HEK293 (cell line): ENCODE data around the gene WWOX.

Experiments used
- KLF7 ChIP-seq: fragments of 450-650 bp; formaldehyde crosslinking; IDR thresholded peaks from 2 replicates; pipeline ENCODE4 v1.5.1; 2016; ENCODE audit warnings: missing biosample characterization, missing genetic modification characterization, borderline replicate concordance
- SP3 ChIP-seq: fragments of 450-650 bp; formaldehyde crosslinking; IDR thresholded peaks from 2 replicates; pipeline ENCODE4 v1.5.1; 2016; ENCODE audit warnings: missing biosample characterization, missing genetic modification characterization
- ZFP3 ChIP-seq: fragments of 450-650 bp; formaldehyde crosslinking; IDR thresholded peaks from 2 replicates; pipeline ENCODE4 v1.5.1; 2016; ENCODE audit warnings: low read depth, missing biosample characterization, missing genetic modification characterization
- ZNF140 ChIP-seq: fragments of 450-650 bp; formaldehyde crosslinking; IDR thresholded peaks from 2 replicates; pipeline ENCODE4 v1.5.1; 2016; ENCODE audit warnings: missing biosample characterization, missing genetic modification characterization
- ZNF202 ChIP-seq: fragments of 450-650 bp; formaldehyde crosslinking; IDR thresholded peaks from 2 replicates; pipeline ENCODE4 v1.5.1; 2016; ENCODE audit warnings: missing biosample characterization, missing genetic modification characterization, borderline replicate concordance
- ZNF266 ChIP-seq: fragments of 450-650 bp; formaldehyde crosslinking; IDR thresholded peaks from 2 replicates; pipeline ENCODE4 v1.5.1; 2016; ENCODE audit warnings: missing biosample characterization, missing genetic modification characterization, low read depth
- ZNF292 ChIP-seq: fragments of 450-650 bp; formaldehyde crosslinking; IDR thresholded peaks from 2 replicates; pipeline ENCODE4 v1.5.1; 2016; ENCODE audit warnings: low read depth, missing biosample characterization, missing genetic modification characterization, borderline replicate concordance
- ZNF350 ChIP-seq: fragments of 450-650 bp; formaldehyde crosslinking; IDR thresholded peaks from 2 replicates; pipeline ENCODE4 v1.5.0; 2017; ENCODE audit warnings: missing biosample characterization, mild to moderate bottlenecking, missing genetic modification characterization
- ZNF354C ChIP-seq: fragments of 450-650 bp; formaldehyde crosslinking; IDR thresholded peaks from 2 replicates; pipeline ENCODE4 v1.5.1; 2016; ENCODE audit warnings: missing biosample characterization, missing genetic modification characterization, low read depth, borderline replicate concordance
- ZNF391 ChIP-seq: fragments of 450-650 bp; formaldehyde crosslinking; IDR thresholded peaks from 2 replicates; pipeline ENCODE4 v1.5.1; 2016; ENCODE audit warnings: low read depth, missing biosample characterization, missing genetic modification characterization, borderline replicate concordance
- ZNF394 ChIP-seq: fragments of 450-650 bp; formaldehyde crosslinking; IDR thresholded peaks from 2 replicates; pipeline ENCODE4 v1.5.1; 2016; ENCODE audit warnings: missing biosample characterization, missing genetic modification characterization, mild to moderate bottlenecking, moderate library complexity, borderline replicate concordance
- ZNF416 ChIP-seq: fragments of 450-650 bp; formaldehyde crosslinking; IDR thresholded peaks from 2 replicates; pipeline ENCODE4 v1.5.1; 2016; ENCODE audit warnings: missing biosample characterization, missing genetic modification characterization
- ZNF426 ChIP-seq: fragments of 450-650 bp; formaldehyde crosslinking; IDR thresholded peaks from 2 replicates; pipeline ENCODE4 v1.5.1; 2017; ENCODE audit warnings: missing biosample characterization, missing genetic modification characterization, mild to moderate bottlenecking, inconsistent platforms, moderate library complexity
- ZNF510 ChIP-seq: fragments of 450-650 bp; formaldehyde crosslinking; IDR thresholded peaks from 2 replicates; pipeline ENCODE4 v1.5.1; 2018; ENCODE audit warnings: mild to moderate bottlenecking, missing genetic modification characterization, missing biosample characterization; ENCODE audit not compliant: insufficient replicate concordance
- ZNF558 ChIP-seq: fragments of 450-650 bp; formaldehyde crosslinking; IDR thresholded peaks from 2 replicates; pipeline ENCODE4 v1.5.1; 2016; ENCODE audit warnings: missing biosample characterization, missing genetic modification characterization
- ZNF596 ChIP-seq: fragments of 450-650 bp; IDR thresholded peaks from 2 replicates; pipeline ENCODE4 v1.5.0; 2018; ENCODE audit warnings: missing biosample characterization, mild to moderate bottlenecking, missing genetic modification characterization, moderate library complexity
- ZNF600 ChIP-seq: fragments of 450-650 bp; formaldehyde crosslinking; IDR thresholded peaks from 2 replicates; pipeline ENCODE4 v1.5.1; 2016; ENCODE audit warnings: missing biosample characterization, missing genetic modification characterization
- ZNF623 ChIP-seq: fragments of 450-650 bp; formaldehyde crosslinking; IDR thresholded peaks from 2 replicates; pipeline ENCODE4 v1.5.1; 2016; ENCODE audit warnings: missing biosample characterization, missing genetic modification characterization
- ZNF629 ChIP-seq: fragments of 450-650 bp; formaldehyde crosslinking; IDR thresholded peaks from 2 replicates; pipeline ENCODE4 v1.5.1; 2017; ENCODE audit warnings: missing biosample characterization, missing genetic modification characterization
- ZNF639 ChIP-seq: fragments of 450-650 bp; formaldehyde crosslinking; IDR thresholded peaks from 2 replicates; pipeline ENCODE4 v1.5.1; 2016; ENCODE audit warnings: missing biosample characterization, missing genetic modification characterization
- ZNF654 ChIP-seq: fragments of 450-650 bp; formaldehyde crosslinking; IDR thresholded peaks from 2 replicates; pipeline ENCODE4 v1.5.1; 2016; ENCODE audit warnings: low read depth, missing biosample characterization, missing genetic modification characterization
- ZNF747 ChIP-seq: fragments of 450-650 bp; formaldehyde crosslinking; IDR thresholded peaks from 2 replicates; pipeline ENCODE4 v1.5.1; 2016; ENCODE audit warnings: missing biosample characterization, missing genetic modification characterization
- ZNF76 ChIP-seq: fragments of 450-650 bp; formaldehyde crosslinking; IDR thresholded peaks from 2 replicates; pipeline ENCODE4; 2016; ENCODE audit warnings: low read depth, missing biosample characterization, missing genetic modification characterization, borderline replicate concordance
- ZNF777 ChIP-seq: fragments of 450-650 bp; formaldehyde crosslinking; IDR thresholded peaks from 2 replicates; pipeline ENCODE4 v1.5.1; 2017; ENCODE audit warnings: missing biosample characterization, missing genetic modification characterization, borderline replicate concordance
- ZNF843 ChIP-seq: fragments of 450-650 bp; formaldehyde crosslinking; IDR thresholded peaks from 2 replicates; pipeline ENCODE4 v1.5.1; 2016; ENCODE audit warnings: missing biosample characterization, missing genetic modification characterization
- ZSCAN5A ChIP-seq: fragments of 450-650 bp; formaldehyde crosslinking; IDR thresholded peaks from 2 replicates; pipeline ENCODE4 v1.5.1; 2016; ENCODE audit warnings: missing biosample characterization, missing genetic modification characterization
- ZXDB ChIP-seq: fragments of 450-650 bp; formaldehyde crosslinking; IDR thresholded peaks from 2 replicates; pipeline ENCODE4 v1.5.1; 2016; ENCODE audit warnings: missing biosample characterization, missing genetic modification characterization
- TF ChIP-seq, protein P1 (sequence below): fragments of 450-650 bp; formaldehyde crosslinking; IDR thresholded peaks from 2 replicates; pipeline ENCODE4 v1.5.1; 2016; ENCODE audit warnings: missing biosample characterization, missing genetic modification characterization, borderline replicate concordance
- TF ChIP-seq, protein P2 (sequence below): fragments of 450-650 bp; formaldehyde crosslinking; IDR thresholded peaks from 2 replicates; pipeline ENCODE4 v1.5.1; 2016; ENCODE audit warnings: missing biosample characterization, missing genetic modification characterization, low read depth

Gene WWOX

GRCh38 chr16:79011282-79011681 lies 911.8 kb downstream of the WWOX start (continued):
- TF ChIP-seq ZNF623 (tag by site-specific recombination) (peak; percentile 59), ZNF558 (tag by site-specific recombination) (peak; percentile 52; the same call in 1 of the 2 replicates), ZNF350 (tag by site-specific recombination) (no peak), ZNF202 (tag by site-specific recombination) (peak; percentile 31; the same call in 1 of the 2 replicates), ZNF639 (tag by site-specific recombination) (no peak), ZSCAN5A (tag by site-specific recombination) (no peak), SP3 (no peak), ZNF629 (tag by site-specific recombination) (peak; percentile 38; the same call in 1 of the 2 replicates), ZNF777 (tag by site-specific recombination) (no peak), ZNF292 (tag by site-specific recombination) (no peak), ZNF600 (tag by site-specific recombination) (no peak), ZNF654 (peak; percentile 31), ZFP3 (tag by site-specific recombination) (no peak), ZNF394 (peak; percentile 94), ZNF843 (tag by site-specific recombination) (no peak), ZNF266 (tag by site-specific recombination) (peak; percentile 50; the same call in 1 of the 2 replicates), KLF7 (tag by site-specific recombination) (peak; percentile 30; the same call in 1 of the 2 replicates), ZNF416 (tag by site-specific recombination) (no peak), ZNF596 (tag by site-specific recombination) (no peak), ZNF354C (tag by site-specific recombination) (peak; percentile 84; the same call in 1 of the 2 replicates), ZNF426 (tag by site-specific recombination) (peak; percentile 92), ZXDB (tag by site-specific recombination) (peak; percentile 64; the same call in 1 of the 2 replicates), ZNF510 (peak; percentile 77), ZNF391 (no peak), ZNF76 (tag by site-specific recombination) (no peak), ZNF747 (tag by site-specific recombination) (no peak), ZNF140 (tag by site-specific recombination) (peak; percentile 89; the same call in 1 of the 2 replicates)
- TF ChIP-seq, protein P1, sequence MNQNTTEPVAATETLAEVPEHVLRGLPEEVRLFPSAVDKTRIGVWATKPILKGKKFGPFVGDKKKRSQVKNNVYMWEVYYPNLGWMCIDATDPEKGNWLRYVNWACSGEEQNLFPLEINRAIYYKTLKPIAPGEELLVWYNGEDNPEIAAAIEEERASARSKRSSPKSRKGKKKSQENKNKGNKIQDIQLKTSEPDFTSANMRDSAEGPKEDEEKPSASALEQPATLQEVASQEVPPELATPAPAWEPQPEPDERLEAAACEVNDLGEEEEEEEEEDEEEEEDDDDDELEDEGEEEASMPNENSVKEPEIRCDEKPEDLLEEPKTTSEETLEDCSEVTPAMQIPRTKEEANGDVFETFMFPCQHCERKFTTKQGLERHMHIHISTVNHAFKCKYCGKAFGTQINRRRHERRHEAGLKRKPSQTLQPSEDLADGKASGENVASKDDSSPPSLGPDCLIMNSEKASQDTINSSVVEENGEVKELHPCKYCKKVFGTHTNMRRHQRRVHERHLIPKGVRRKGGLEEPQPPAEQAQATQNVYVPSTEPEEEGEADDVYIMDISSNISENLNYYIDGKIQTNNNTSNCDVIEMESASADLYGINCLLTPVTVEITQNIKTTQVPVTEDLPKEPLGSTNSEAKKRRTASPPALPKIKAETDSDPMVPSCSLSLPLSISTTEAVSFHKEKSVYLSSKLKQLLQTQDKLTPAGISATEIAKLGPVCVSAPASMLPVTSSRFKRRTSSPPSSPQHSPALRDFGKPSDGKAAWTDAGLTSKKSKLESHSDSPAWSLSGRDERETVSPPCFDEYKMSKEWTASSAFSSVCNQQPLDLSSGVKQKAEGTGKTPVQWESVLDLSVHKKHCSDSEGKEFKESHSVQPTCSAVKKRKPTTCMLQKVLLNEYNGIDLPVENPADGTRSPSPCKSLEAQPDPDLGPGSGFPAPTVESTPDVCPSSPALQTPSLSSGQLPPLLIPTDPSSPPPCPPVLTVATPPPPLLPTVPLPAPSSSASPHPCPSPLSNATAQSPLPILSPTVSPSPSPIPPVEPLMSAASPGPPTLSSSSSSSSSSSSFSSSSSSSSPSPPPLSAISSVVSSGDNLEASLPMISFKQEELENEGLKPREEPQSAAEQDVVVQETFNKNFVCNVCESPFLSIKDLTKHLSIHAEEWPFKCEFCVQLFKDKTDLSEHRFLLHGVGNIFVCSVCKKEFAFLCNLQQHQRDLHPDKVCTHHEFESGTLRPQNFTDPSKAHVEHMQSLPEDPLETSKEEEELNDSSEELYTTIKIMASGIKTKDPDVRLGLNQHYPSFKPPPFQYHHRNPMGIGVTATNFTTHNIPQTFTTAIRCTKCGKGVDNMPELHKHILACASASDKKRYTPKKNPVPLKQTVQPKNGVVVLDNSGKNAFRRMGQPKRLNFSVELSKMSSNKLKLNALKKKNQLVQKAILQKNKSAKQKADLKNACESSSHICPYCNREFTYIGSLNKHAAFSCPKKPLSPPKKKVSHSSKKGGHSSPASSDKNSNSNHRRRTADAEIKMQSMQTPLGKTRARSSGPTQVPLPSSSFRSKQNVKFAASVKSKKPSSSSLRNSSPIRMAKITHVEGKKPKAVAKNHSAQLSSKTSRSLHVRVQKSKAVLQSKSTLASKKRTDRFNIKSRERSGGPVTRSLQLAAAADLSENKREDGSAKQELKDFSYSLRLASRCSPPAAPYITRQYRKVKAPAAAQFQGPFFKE (tag by site-specific recombination): no peak
- TF ChIP-seq, protein P2, sequence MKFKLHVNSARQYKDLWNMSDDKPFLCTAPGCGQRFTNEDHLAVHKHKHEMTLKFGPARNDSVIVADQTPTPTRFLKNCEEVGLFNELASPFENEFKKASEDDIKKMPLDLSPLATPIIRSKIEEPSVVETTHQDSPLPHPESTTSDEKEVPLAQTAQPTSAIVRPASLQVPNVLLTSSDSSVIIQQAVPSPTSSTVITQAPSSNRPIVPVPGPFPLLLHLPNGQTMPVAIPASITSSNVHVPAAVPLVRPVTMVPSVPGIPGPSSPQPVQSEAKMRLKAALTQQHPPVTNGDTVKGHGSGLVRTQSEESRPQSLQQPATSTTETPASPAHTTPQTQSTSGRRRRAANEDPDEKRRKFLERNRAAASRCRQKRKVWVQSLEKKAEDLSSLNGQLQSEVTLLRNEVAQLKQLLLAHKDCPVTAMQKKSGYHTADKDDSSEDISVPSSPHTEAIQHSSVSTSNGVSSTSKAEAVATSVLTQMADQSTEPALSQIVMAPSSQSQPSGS (tag by site-specific recombination): no peak
